Ascending aorta (tissue), 2 donors: ENCODE data around the gene ARHGAP26. TPM values are rescaled to one million over a fixed set of nuclear protein-coding genes. Genes with fewer than 3 reads are reported as not detected.

Source experiments
- DNase-seq, 2 donors: peaks; one replicate each; pipeline ENCODE4 v3.0.0-alpha.2; 2019; ENCODE audit warnings: low spot score in 2 of 2
- H3K27ac ChIP-seq, 2 donors: fragments of 200-600 bp; sonication (generic); one replicate each; pipeline ENCODE4 v1.5.1; 2016 to 2017; ENCODE audit warnings: mild to moderate bottlenecking in 1 of 2
- H3K27me3 ChIP-seq: fragments of 200-600 bp; sonication (generic); one replicate; pipeline ENCODE4 v1.5.1; 2017
- H3K36me3 ChIP-seq, 2 donors: fragments of 200-600 bp; sonication (generic); one replicate each; pipeline ENCODE4 v1.5.1; 2016
- H3K4me1 ChIP-seq, 2 donors: fragments of 200-600 bp; sonication (generic); one replicate each; pipeline ENCODE4 v1.5.1; 2016 to 2017; ENCODE audit warnings: mild to moderate bottlenecking in 1 of 2
- H3K4me3 ChIP-seq, 2 donors: fragments of 200-600 bp; sonication (generic); one replicate each; pipeline ENCODE4 v1.5.1; 2016 to 2017; ENCODE audit warnings: mild to moderate bottlenecking in 1 of 2
- H3K9me3 ChIP-seq, 2 donors: fragments of 200-600 bp; sonication (generic); one replicate each; pipeline ENCODE4 v1.5.1; 2016
- intact Hi-C: fragments of 100-400 bp; cut with DNase I; formaldehyde crosslinking; loops from one replicate; pipeline ENCODE4 v1.15.1; 2023
- total RNA-seq: library from RNA; depleted of rRNA; stranded (reverse); fragments of >200 nt; gene quantifications from one replicate; pipeline ENCODE4 v1.1.0, GENCODE V29; 2016
- TF ChIP-seq, protein P1 (sequence below), 3 experiments: fragments of 200-600 bp in 2 of 3; fragments of 450-650 bp in 1 of 3; sonication (generic) in 2 of 3; IDR thresholded peaks; one replicate each; pipeline ENCODE4 v1.5.1; 2016 to 2019; ENCODE audit warnings: antibody characterized with exemption in 3 of 3, mild to moderate bottlenecking in 1 of 3, moderate library complexity in 1 of 3

Gene ARHGAP26
- total RNA-seq, 1 donor from 2014 or later = 34.9 TPM

DNA sequence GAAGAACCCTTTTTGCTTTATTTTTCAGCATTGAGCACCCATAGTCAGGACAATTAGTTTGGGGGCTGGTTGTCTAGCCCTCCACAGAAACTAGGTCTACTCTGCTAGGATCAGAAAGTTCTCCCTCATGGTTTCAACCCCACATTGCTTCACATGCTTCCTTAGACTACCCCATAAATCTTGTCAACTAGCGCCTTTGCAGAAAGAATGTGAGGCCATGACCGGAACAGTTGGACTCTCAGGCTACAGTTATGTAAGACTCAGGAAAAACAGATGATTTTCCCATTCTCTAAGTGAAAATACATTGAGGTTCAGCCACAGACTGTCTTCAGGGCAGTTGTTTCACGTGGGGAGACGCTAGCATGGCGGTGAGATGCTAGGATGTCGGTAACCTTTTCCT, 377.7 kb downstream of the ARHGAP26 start:
- peak overlapping the region; percentile 37 to 77 for H3K27ac ChIP-seq
- DNase-seq = no peak
- H3K27me3 ChIP-seq = no peaks in the 10 kb centered on the region
- H3K9me3 ChIP-seq = no peaks in the 10 kb centered on the region
- intact Hi-C loops = no loop called here
- no peaks in the 10 kb centered on the region for H3K36me3 ChIP-seq
- no peak overlapping the region for H3K4me3 ChIP-seq
- TF ChIP-seq, protein P1, sequence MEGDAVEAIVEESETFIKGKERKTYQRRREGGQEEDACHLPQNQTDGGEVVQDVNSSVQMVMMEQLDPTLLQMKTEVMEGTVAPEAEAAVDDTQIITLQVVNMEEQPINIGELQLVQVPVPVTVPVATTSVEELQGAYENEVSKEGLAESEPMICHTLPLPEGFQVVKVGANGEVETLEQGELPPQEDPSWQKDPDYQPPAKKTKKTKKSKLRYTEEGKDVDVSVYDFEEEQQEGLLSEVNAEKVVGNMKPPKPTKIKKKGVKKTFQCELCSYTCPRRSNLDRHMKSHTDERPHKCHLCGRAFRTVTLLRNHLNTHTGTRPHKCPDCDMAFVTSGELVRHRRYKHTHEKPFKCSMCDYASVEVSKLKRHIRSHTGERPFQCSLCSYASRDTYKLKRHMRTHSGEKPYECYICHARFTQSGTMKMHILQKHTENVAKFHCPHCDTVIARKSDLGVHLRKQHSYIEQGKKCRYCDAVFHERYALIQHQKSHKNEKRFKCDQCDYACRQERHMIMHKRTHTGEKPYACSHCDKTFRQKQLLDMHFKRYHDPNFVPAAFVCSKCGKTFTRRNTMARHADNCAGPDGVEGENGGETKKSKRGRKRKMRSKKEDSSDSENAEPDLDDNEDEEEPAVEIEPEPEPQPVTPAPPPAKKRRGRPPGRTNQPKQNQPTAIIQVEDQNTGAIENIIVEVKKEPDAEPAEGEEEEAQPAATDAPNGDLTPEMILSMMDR (IDR thresholded peaks at IDR 0.05) = no peak
- peaks cover 7 to 36% of the 10 kb centered on the region in 2 donors for H3K4me1 ChIP-seq

DNA sequence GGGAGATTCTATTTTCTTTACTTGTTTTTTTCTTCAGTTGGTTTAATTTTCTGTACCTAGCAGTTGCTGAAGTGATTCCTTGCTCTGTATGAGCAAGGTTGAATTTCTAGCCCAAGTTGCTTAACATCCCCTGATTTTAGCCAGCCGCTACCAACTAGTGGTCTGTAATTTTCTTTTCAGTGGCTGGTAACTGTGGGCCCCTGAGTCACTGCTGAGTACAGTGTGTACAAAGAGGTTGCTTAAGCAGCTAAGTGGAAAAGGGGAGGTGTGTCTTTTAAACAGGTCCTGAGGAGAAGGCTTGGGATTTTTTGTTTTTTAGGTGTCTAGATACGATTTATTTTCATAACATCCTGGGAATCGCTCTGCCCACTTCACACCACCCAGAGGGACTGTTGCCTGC, 378.6 kb downstream of the ARHGAP26 start:
- intact Hi-C loops = no loop called here
- Histone ChIP-seq H3K9me3 (no peaks in the 10 kb centered on the region), H3K27ac (peak overlapping the region; percentile 37 to 77), H3K4me1 (peaks cover 5 to 33% of the 10 kb centered on the region in 2 donors), H3K27me3 (no peaks in the 10 kb centered on the region), H3K36me3 (no peaks in the 10 kb centered on the region), H3K4me3 (no peak overlapping the region)
- DNase-seq = peak in 1 of 2 donors; percentile 68
- TF ChIP-seq, protein P1 (IDR thresholded peaks at IDR 0.05) = no peak

- DNase-seq = no peak
- no peaks in the 10 kb centered on the region for H3K36me3 ChIP-seq
- peak overlapping the region in 1 of 2 donors; percentile 37 for H3K27ac ChIP-seq
- TF ChIP-seq, protein P1 (IDR thresholded peaks at IDR 0.05) = no peak
- no peak overlapping the region for H3K4me3 ChIP-seq
- H3K27me3 ChIP-seq = no peaks in the 10 kb centered on the region
- H3K9me3 ChIP-seq = no peaks in the 10 kb centered on the region
- peaks cover 9 to 41% of the 10 kb centered on the region in 2 donors for H3K4me1 ChIP-seq
- intact Hi-C loops = loop anchor here (5.0 to 10.0 kb wide), 2 partner anchors 165 to 1637 kb away; no protein-coding TSS in a partner anchor
These were observed 379.6 kb downstream of the ARHGAP26 start for GRCh38 chr5:143149759-143150158.

DNA sequence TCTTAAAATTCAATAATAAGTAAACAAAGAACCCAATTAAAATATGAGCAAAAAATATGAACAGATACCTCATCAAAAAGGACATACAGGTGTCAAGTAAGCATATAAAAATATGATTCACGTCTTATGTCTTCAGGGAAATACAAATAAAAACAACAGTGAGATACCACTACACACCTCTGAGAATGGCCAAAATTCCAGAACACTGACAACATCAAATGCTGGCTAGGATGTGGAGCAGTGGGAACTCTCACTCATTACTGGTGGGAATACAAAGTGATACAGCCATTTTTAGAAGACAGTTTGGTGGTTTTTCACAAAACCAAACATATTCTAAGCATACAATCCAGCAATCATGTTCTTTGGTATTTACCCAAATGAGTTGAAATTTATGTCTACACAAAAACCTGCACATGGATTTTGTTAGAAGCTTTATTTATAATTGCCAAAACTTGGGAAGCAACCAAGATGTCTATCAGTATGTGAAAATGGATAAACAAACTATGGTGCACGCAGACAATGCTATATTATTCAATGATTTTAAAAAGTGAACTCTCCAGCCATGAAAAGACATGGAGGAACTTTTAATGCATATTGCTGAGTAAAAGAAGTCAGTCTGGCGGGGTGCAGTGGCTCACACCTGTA, 381.0 kb downstream of the ARHGAP26 start:
- TF ChIP-seq, protein P1 (IDR thresholded peaks at IDR 0.05) = no peak
- Histone ChIP-seq H3K4me1 (peaks cover 16 to 48% of the 10 kb centered on the region in 2 donors), H3K27ac (no peak overlapping the region), H3K27me3 (no peaks in the 10 kb centered on the region), H3K36me3 (no peaks in the 10 kb centered on the region), H3K9me3 (no peaks in the 10 kb centered on the region), H3K4me3 (no peak overlapping the region)
- DNase-seq = no peak
- intact Hi-C loops = loop anchor here (5.0 to 10.0 kb wide), 2 partner anchors 164 to 1639 kb away; no protein-coding TSS in a partner anchor

DNA sequence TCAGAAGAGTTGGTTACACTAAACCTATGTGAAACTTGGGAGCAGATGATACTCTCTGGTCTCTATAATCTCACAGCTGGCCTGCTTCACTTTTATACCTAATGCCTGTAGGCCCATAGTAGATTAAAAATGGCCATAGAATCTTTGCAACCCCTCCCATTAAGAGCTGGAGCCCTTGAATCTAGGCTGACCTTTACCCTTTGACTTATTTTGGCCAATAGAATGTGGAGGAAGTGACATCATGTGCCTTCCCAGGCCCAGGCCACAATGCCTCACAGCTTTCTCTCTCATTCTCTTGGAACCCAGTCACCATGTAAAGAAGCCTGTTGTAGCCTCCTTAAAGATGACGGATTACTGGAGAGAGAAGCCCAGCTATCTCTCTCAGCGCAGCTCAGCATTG, 382.3 kb downstream of the ARHGAP26 start:
- H3K36me3 ChIP-seq = no peaks in the 10 kb centered on the region
- no peaks in the 10 kb centered on the region for H3K27me3 ChIP-seq
- no peak overlapping the region for H3K4me3 ChIP-seq
- DNase-seq = no peak
- peaks cover 18 to 48% of the 10 kb centered on the region in 2 donors for H3K4me1 ChIP-seq
- H3K9me3 ChIP-seq = no peaks in the 10 kb centered on the region
- TF ChIP-seq, protein P1 (IDR thresholded peaks at IDR 0.05) = no peak
- peak overlapping the region; percentile 75 to 84 for H3K27ac ChIP-seq
- intact Hi-C loops = loop anchor here (5.0 to 10.0 kb wide), 2 partner anchors 162 to 1640 kb away; no protein-coding TSS in a partner anchor
